Upper lobe of left lung (tissue), 6 donors: ENCODE measurements around the gene PDZD2. TPM values are rescaled to one million over a fixed set of nuclear protein-coding genes. Genes with fewer than 3 reads are reported as not detected.
A peak's percentile ranks its signal among the peaks of the same experiment; 100 is the strongest.

ENCODE experiments used
- ATAC-seq, 2 donors: fragments of 200-7000 bp; cut with Tn5 transposase; one replicate each; pipeline ENCODE4 v1.9.1; 2022; ENCODE audit warnings: mild to moderate bottlenecking in 2 of 2, moderate library complexity in 2 of 2; ENCODE audit not compliant: low FRiP score in 2 of 2
- DNase-seq, 2 donors: peaks; one replicate each; pipeline ENCODE4 v3.0.0-alpha.2; 2019 to 2020
- H3K27ac ChIP-seq, 4 donors: fragments of 200-600 bp; sonication (generic); one replicate each; pipeline ENCODE4 v1.5.1; 2016 to 2019
- H3K27me3 ChIP-seq, 4 donors: fragments of 200-600 bp; sonication (generic); one replicate each; pipeline ENCODE4 v1.5.1; 2017 to 2019
- H3K36me3 ChIP-seq, 4 donors: fragments of 200-600 bp; sonication (generic); one replicate each; pipeline ENCODE4 v1.5.1; 2016 to 2019
- H3K4me1 ChIP-seq, 4 donors: fragments of 200-600 bp; sonication (generic); one replicate each; pipeline ENCODE4 v1.5.1; 2018 to 2019
- H3K4me3 ChIP-seq, 4 donors: fragments of 200-600 bp; sonication (generic); one replicate each; pipeline ENCODE4 v1.5.1; 2017 to 2019; ENCODE audit warnings: mild to moderate bottlenecking in 2 of 4, moderate library complexity in 1 of 4
- H3K9me3 ChIP-seq, 4 donors: fragments of 200-600 bp; sonication (generic); one replicate each; pipeline ENCODE4 v1.5.1; 2018 to 2019
- CTCF ChIP-seq, 6 experiments: fragments of 450-650 bp in 4 of 6; fragments of 200-600 bp in 2 of 6; sonication (generic) in 2 of 6; IDR thresholded peaks; one replicate each; pipeline ENCODE4 v1.5.1; 2016 to 2019; ENCODE audit warnings: antibody characterized with exemption in 6 of 6
- EP300 ChIP-seq, 4 donors: sonication (generic); formaldehyde crosslinking; IDR thresholded peaks; one replicate each; pipeline ENCODE4 v1.5.1; 2017; ENCODE audit warnings: antibody characterized with exemption in 4 of 4, control low read depth in 2 of 4
- POLR2A ChIP-seq, 4 donors: fragments of 450-650 bp; IDR thresholded peaks; one replicate each; pipeline ENCODE4 v1.5.1; 2016 to 2017; ENCODE audit warnings: antibody characterized with exemption in 4 of 4, mild to moderate bottlenecking in 2 of 4
- POLR2AphosphoS5 ChIP-seq, 2 donors: sonication (generic); formaldehyde crosslinking; IDR thresholded peaks; one replicate each; pipeline ENCODE4 v1.5.1; 2017; ENCODE audit warnings: antibody characterized with exemption in 2 of 2
- whole genome bisulfite sequencing, 2 donors: methylation state at CpG; one replicate each; pipeline ENCODE4 v1.1.5; 2017 to 2018; 5-methylcytosine and 5-hydroxymethylcytosine counted together
- total RNA-seq, 6 donors: library from RNA; depleted of rRNA in 4 of 6; stranded (reverse); fragments of >200 nt in 4 of 6; gene quantifications; one replicate each; pipeline versions ENCODE4 v1.1.0 to v1.2.1, GENCODE V29; 2016 to 2021
- donor health status: DM: no; HTN: no; CAD: no; lungs with moderate emphysema.
- donor health status: DM: no; HTN: yes; CAD: no; lungs with severe emphysema.

The PDZD2 gene
- total RNA-seq, 6 donors from 2014 or later, result 53.4 to 73.6 (median 68.4) TPM

GRCh38 chr5:32024751-32025150, 385.8 kb downstream of the PDZD2 start:
- DNase-seq, result no peak
- H3K36me3 ChIP-seq, result no peaks in the 10 kb centered on the region
- H3K27ac ChIP-seq, result no peak overlapping the region
- no peak for TF ChIP-seq EP300 (IDR thresholded peaks at IDR 0.05)
- TF ChIP-seq CTCF (IDR thresholded peaks at IDR 0.05), result no peak
- TF ChIP-seq POLR2AphosphoS5 (IDR thresholded peaks at IDR 0.05), result no peak
- no peak overlapping the region for H3K4me3 ChIP-seq
- peaks cover 15 to 44% (median 37%) of the 10 kb centered on the region in 4 donors for H3K4me1 ChIP-seq
- H3K9me3 ChIP-seq, result no peaks in the 10 kb centered on the region
- H3K27me3 ChIP-seq, result no peaks in the 10 kb centered on the region
- ATAC-seq, result no peak
- 94 to 98% methylated on average over 2 of the region's 2 CpGs for WGBS, 2 donors

- H3K4me1 ChIP-seq, result peaks cover 15 to 45% (median 31%) of the 10 kb centered on the region in 4 donors
- TF ChIP-seq POLR2A (IDR thresholded peaks at IDR 0.05) (no peak), CTCF (IDR thresholded peaks at IDR 0.05) (no peak), EP300 (IDR thresholded peaks at IDR 0.05) (no peak), POLR2AphosphoS5 (IDR thresholded peaks at IDR 0.05) (no peak)
- peak overlapping the region in 1 of 4 donors; percentile 11 for H3K4me3 ChIP-seq
- no peaks in the 10 kb centered on the region for H3K27me3 ChIP-seq
- peak in 1 of 2 donors; percentile 12 for ATAC-seq
- H3K27ac ChIP-seq, result peak overlapping the region; percentile 31 to 69 (median 43)
- no peaks in the 10 kb centered on the region for H3K9me3 ChIP-seq
- 47 to 61% methylated on average over 14 of the region's 14 CpGs for WGBS, 2 donors
- H3K36me3 ChIP-seq, result no peaks in the 10 kb centered on the region
- DNase-seq, result no peak
These were observed 388.3 kb downstream of the PDZD2 start for GRCh38 chr5:32027093-32027716.

GRCh38 chr5:32027717-32028458, 389.0 kb downstream of the PDZD2 start:
- TF ChIP-seq POLR2A (IDR thresholded peaks at IDR 0.05) (no peak), EP300 (IDR thresholded peaks at IDR 0.05) (peak in 1 of 4 donors; percentile 69), POLR2AphosphoS5 (IDR thresholded peaks at IDR 0.05) (peak; percentile 75 to 81), CTCF (IDR thresholded peaks at IDR 0.05) (no peak)
- DNase-seq, result peak in 1 of 2 donors; percentile 78
- H3K9me3 ChIP-seq, result no peaks in the 10 kb centered on the region
- no peaks in the 10 kb centered on the region for H3K36me3 ChIP-seq
- 27 to 28% methylated on average over 10 of the region's 10 CpGs for WGBS, 2 donors
- H3K27me3 ChIP-seq, result no peaks in the 10 kb centered on the region
- peak; percentile 86 to 93 for ATAC-seq
- peak overlapping the region in 1 of 4 donors; percentile 11 for H3K4me3 ChIP-seq
- peak overlapping the region; percentile 31 to 69 (median 43) for H3K27ac ChIP-seq
- peaks cover 15 to 46% (median 32%) of the 10 kb centered on the region in 4 donors for H3K4me1 ChIP-seq

- Histone ChIP-seq H3K9me3 (no peaks in the 10 kb centered on the region), H3K36me3 (no peaks in the 10 kb centered on the region), H3K27me3 (no peaks in the 10 kb centered on the region), H3K27ac (no peak overlapping the region), H3K4me3 (no peak overlapping the region), H3K4me1 (peaks cover 15 to 54% (median 35%) of the 10 kb centered on the region in 4 donors)
- WGBS, 2 donors, result 59 to 77% methylated on average over 2 of the region's 2 CpGs
- no peak for DNase-seq
- ATAC-seq, result no peak
- no peak for TF ChIP-seq EP300 (IDR thresholded peaks at IDR 0.05)
These were observed 390.3 kb downstream of the PDZD2 start for GRCh38 chr5:32029261-32029660.

GRCh38 chr5:32029781-32030180, 390.9 kb downstream of the PDZD2 start:
- Histone ChIP-seq H3K4me1 (peaks cover 15 to 54% (median 35%) of the 10 kb centered on the region in 4 donors), H3K9me3 (no peaks in the 10 kb centered on the region), H3K27ac (no peak overlapping the region), H3K27me3 (no peaks in the 10 kb centered on the region), H3K4me3 (no peak overlapping the region), H3K36me3 (no peaks in the 10 kb centered on the region)
- TF ChIP-seq EP300 (IDR thresholded peaks at IDR 0.05) (no peak), POLR2A (IDR thresholded peaks at IDR 0.05) (no peak), CTCF (IDR thresholded peaks at IDR 0.05) (no peak), POLR2AphosphoS5 (IDR thresholded peaks at IDR 0.05) (no peak)
- 71 to 79% methylated on average over 4 of the region's 4 CpGs for WGBS, 2 donors
- DNase-seq, result no peak
- no peak for ATAC-seq
